Ovary (tissue), 9 donors: ENCODE results near the gene TEDDM1. TPM values are rescaled to one million over a fixed set of nuclear protein-coding genes. Genes with fewer than 3 reads are reported as not detected.

ENCODE experiments used
- DNase-seq, 5 donors: peaks; one replicate each; pipeline ENCODE4 v3.0.0-alpha.2; 2019 to 2020
- H3K27ac ChIP-seq, 2 donors: fragments of 200-600 bp; one replicate each; pipeline versions ENCODE4 v1.5.1 to v1.8.0; 2019 to 2022
- H3K27me3 ChIP-seq: fragments of 200-600 bp; one replicate; pipeline ENCODE4 v1.8.0; 2022
- H3K36me3 ChIP-seq: fragments of 200-600 bp; sonication (generic); one replicate; pipeline ENCODE4 v1.5.1; 2019
- H3K4me1 ChIP-seq: one replicate; pipeline ENCODE4 v1.8.1; 2013; ENCODE audit warnings: mild to moderate bottlenecking, moderate library complexity; ENCODE audit not compliant: insufficient read depth
- H3K4me3 ChIP-seq: fragments of 200-600 bp; sonication (generic); one replicate; pipeline ENCODE4 v1.5.1; 2017
- H3K9me3 ChIP-seq, 2 donors: fragments of 200-600 bp in 1 of 2; sonication (generic) in 1 of 2; one replicate each; pipeline versions ENCODE4 v1.5.1 to v1.8.1; 2013 to 2019; ENCODE audit warnings: mild to moderate bottlenecking in 1 of 2, moderate library complexity in 1 of 2
- CTCF ChIP-seq, 3 donors: fragments of 450-650 bp in 2 of 3; fragments of 200-600 bp in 1 of 3; IDR thresholded peaks; one replicate each; pipeline versions ENCODE4 v1.5.1 to v1.8.0; 2016 to 2022; ENCODE audit warnings: antibody characterized with exemption in 3 of 3, mild to moderate bottlenecking in 1 of 3
- EP300 ChIP-seq: sonication (generic); formaldehyde crosslinking; IDR thresholded peaks from one replicate; pipeline ENCODE4 v1.6.1; 2017; ENCODE audit warnings: antibody characterized with exemption
- POLR2A ChIP-seq: fragments of 450-650 bp; IDR thresholded peaks from one replicate; pipeline ENCODE4 v1.6.1; 2017; ENCODE audit warnings: antibody characterized with exemption, mild to moderate bottlenecking, moderate library complexity
- WGBS, 3 donors: extraction: QIAGEN DNeasy Blood & Tissue Kit in 1 of 3; methylation state at CpG; one replicate each; pipeline versions ENCODE4 v1.1.5 to v1.1.7; 2013 to 2017; 5-methylcytosine and 5-hydroxymethylcytosine counted together
- intact Hi-C, 4 donors: fragments of 100-400 bp; cut with DNase I; formaldehyde crosslinking; loops; one replicate each; pipeline versions ENCODE4 v1.11.0 to v1.15.1; 2022 to 2023
- polyA plus RNA-seq, 2 donors: library from polyadenylated mRNA; stranded (reverse); fragments of 200-250 nt in 1 of 2; fragments of 350-450 nt in 1 of 2; fragmentation: Illumina TruSeq in 1 of 2; extraction: RNeasy Lipid Tissue Mini Kit (QIAGEN cat#74804) in 1 of 2; gene quantifications; one replicate each; pipeline ENCODE4 v1.2.3, GENCODE V29; 2013 to 2014
- total RNA-seq, 7 donors: library from RNA; depleted of rRNA in 2 of 7; stranded (reverse); fragments of >200 nt in 2 of 7; fragmentation: NEBNext Ultra II Directional in 3 of 7; extraction: Animal tissue kit (Norgen Biotek cat#: 25700) in 3 of 7; gene quantifications; one replicate each; pipeline versions ENCODE4 v1.1.0 to v1.2.4, GENCODE V29; 2016 to 2023
- donor health status: DM: no; HTN: no; CAD: no; lungs with moderate emphysema.
- donor health status: DM: no; HTN: no; CAD: no.
- donor health status: Bipolar disorder and iron deficiency.
- donor health status: DM: yes; HTN: yes; CAD: no.
- donor health status: DM: no; HTN: no; CAD: no.
- donor health status: DM: yes; HTN: yes; CAD: no.

The TEDDM1 gene
- total and polyA plus RNA-seq, 9 donors, result 0.58 TPM; not detected in 8

GRCh38 chr1:182444497-182444896 is 44.0 kb upstream of the TEDDM1 start:
- Histone ChIP-seq H3K4me3 (no peak overlapping the region), H3K27ac (no peak overlapping the region), H3K9me3 (no peaks in the 10 kb centered on the region), H3K4me1 (no peaks in the 10 kb centered on the region), H3K36me3 (no peaks in the 10 kb centered on the region), H3K27me3 (no peaks in the 10 kb centered on the region)
- intact Hi-C loops, result no loop called here
- WGBS, 3 donors, result 34 to 48% (median 39%) methylated on average over 4 of the region's 4 CpGs
- no peak for DNase-seq
- no peak for TF ChIP-seq EP300
- no peak for TF ChIP-seq CTCF (IDR thresholded peaks at IDR 0.05)
- no peak for TF ChIP-seq POLR2A

GRCh38 chr1:182442333-182442732 is 41.9 kb upstream of the TEDDM1 start:
- H3K27me3 ChIP-seq, result no peaks in the 10 kb centered on the region
- H3K27ac ChIP-seq, result no peak overlapping the region
- H3K4me3 ChIP-seq, result no peak overlapping the region
- intact Hi-C loops, result no loop called here
- TF ChIP-seq EP300 (no peak), POLR2A (no peak), CTCF (IDR thresholded peaks at IDR 0.05) (no peak)
- H3K9me3 ChIP-seq, result no peaks in the 10 kb centered on the region
- H3K4me1 ChIP-seq, result no peaks in the 10 kb centered on the region
- no peaks in the 10 kb centered on the region for H3K36me3 ChIP-seq
- DNase-seq, result no peak
- WGBS, 3 donors, result 78 to 97% (median 91%) methylated on average over 1 of the region's 1 CpG

- Histone ChIP-seq H3K27ac (no peak overlapping the region), H3K4me1 (no peaks in the 10 kb centered on the region), H3K36me3 (no peaks in the 10 kb centered on the region), H3K4me3 (no peak overlapping the region), H3K9me3 (no peaks in the 10 kb centered on the region), H3K27me3 (no peaks in the 10 kb centered on the region)
- intact Hi-C loops, result no loop called here
- no peak for DNase-seq
- TF ChIP-seq CTCF (IDR thresholded peaks at IDR 0.05), result no peak
- TF ChIP-seq EP300, result no peak
- no peak for TF ChIP-seq POLR2A
- 94 to 98% (median 96%) methylated on average over 3 of the region's 3 CpGs for WGBS, 3 donors
Measured at GRCh38 chr1:182441719-182442118, 41.3 kb upstream of the TEDDM1 start.

- Histone ChIP-seq H3K4me1 (no peaks in the 10 kb centered on the region), H3K27me3 (no peaks in the 10 kb centered on the region), H3K36me3 (no peaks in the 10 kb centered on the region), H3K27ac (no peak overlapping the region), H3K9me3 (no peaks in the 10 kb centered on the region), H3K4me3 (no peak overlapping the region)
- no peak for DNase-seq
- intact Hi-C loops, result no loop called here
- WGBS, 3 donors, result 85 to 100% (median 86%) methylated on average over 1 of the region's 1 CpG
- TF ChIP-seq CTCF (IDR thresholded peaks at IDR 0.05) (no peak), POLR2A (no peak), EP300 (no peak)
Measured at GRCh38 chr1:182438326-182438725, 37.9 kb upstream of the TEDDM1 start.

GRCh38 chr1:182433580-182433979 is 33.1 kb upstream of the TEDDM1 start:
- H3K27ac ChIP-seq, result no peak overlapping the region
- 94 to 100% (median 96%) methylated on average over 1 of the region's 1 CpG for WGBS, 3 donors
- TF ChIP-seq EP300 (no peak), CTCF (IDR thresholded peaks at IDR 0.05) (no peak), POLR2A (no peak)
- no peaks in the 10 kb centered on the region for H3K9me3 ChIP-seq
- no peaks in the 10 kb centered on the region for H3K27me3 ChIP-seq
- H3K4me1 ChIP-seq, result no peaks in the 10 kb centered on the region
- no peak for DNase-seq
- intact Hi-C loops, result no loop called here
- no peak overlapping the region for H3K4me3 ChIP-seq
- no peaks in the 10 kb centered on the region for H3K36me3 ChIP-seq
